Fibroblast of peridontal ligament (primary cell): ENCODE data around the gene IL17C.

Experiments used
- DNase-seq: peaks from one replicate; pipeline ENCODE4 v3.0.0-alpha.2; 2010; ENCODE audit errors: extremely low read depth

The IL17C gene

GRCh38 chr16:88610080-88610479 lies 28.3 kb upstream of the IL17C start:
- no peak for DNase-seq

- DNase-seq = no peak
Observed at GRCh38 chr16:88610909-88611812, 27.2 kb upstream of the IL17C start.

- DNase-seq = no peak
Observed at GRCh38 chr16:88613293-88613692, 25.1 kb upstream of the IL17C start.

GRCh38 chr16:88613911-88614817 lies 24.2 kb upstream of the IL17C start:
- DNase-seq = no peak

DNA sequence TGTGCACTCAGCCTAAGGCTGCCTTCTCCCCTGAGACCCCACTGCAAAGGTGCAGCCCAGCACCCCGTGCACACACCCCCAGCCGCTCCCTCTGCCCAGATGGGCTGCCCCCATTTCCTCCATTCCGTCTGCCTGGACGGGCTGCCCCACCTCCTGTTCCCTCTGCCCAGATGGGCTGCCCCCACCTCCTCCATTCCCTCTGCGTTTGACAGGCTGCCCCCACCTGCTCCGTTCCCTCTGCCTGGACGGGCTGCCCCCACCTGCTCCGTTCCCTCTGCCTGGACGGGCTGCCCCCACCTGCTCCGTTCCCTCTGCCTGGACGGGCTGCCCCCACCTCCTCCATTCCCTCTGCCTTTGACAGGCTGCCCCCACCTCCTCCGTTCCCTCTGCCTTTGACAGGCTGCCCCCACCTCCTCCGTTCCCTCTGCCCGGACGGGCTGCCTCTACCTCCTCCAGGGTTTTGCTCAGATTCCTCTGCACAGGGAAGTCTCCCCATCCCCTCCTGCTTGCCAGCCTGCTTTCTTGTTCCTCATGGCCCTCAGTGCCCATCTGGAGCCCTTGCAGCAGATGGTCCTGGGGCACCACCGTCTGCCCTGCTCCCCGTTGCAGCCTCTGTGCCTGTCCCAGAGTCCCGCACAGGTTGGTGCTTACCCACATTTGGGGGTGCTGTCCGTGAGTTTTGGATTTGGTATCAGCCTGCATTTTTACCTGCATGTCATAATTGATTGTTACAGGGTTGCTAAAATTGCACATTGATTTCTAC lies 23.4 kb upstream of the IL17C start:
- DNase-seq = no peak

DNA sequence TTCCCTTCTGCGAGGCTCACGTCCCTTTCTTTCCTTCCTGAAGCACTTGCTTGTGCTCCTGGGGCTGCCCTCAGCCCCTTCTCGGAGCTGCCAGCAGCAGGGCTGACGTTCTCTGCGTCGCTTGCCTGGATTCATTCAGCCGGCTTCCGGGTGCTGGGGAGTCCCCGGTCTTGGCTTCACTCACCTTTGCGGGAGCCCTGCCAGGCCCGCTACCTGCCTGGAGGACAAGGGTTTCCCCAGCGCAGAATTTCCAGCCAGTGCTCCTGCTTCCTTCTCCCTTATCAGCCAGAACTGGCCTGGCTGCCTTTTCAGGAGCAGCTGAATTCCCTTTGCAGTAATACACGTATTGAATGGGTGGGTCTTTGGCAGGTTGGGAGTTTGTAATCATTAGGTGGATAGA lies 22.1 kb upstream of the IL17C start:
- DNase-seq = no peak

DNA sequence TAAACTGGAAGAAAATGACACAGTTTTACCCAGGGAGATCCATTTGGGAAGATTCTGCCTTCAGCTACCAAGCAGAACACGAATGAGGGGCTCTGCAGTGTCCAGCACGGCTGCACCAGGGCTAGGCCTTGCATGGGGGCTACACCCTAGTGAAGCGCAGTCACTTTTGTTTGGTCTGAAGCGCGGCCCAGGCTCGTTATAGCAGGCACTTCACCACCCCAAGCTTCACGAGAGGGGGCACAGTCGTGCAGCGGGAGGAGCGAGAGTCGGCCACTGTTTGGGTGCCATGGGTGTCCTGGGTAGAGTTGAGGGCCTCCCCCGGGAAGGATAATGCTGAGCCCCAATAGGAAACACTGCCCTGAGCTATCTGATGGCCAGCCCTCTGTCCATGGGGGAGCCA lies 21.6 kb upstream of the IL17C start:
- no peak for DNase-seq

DNA sequence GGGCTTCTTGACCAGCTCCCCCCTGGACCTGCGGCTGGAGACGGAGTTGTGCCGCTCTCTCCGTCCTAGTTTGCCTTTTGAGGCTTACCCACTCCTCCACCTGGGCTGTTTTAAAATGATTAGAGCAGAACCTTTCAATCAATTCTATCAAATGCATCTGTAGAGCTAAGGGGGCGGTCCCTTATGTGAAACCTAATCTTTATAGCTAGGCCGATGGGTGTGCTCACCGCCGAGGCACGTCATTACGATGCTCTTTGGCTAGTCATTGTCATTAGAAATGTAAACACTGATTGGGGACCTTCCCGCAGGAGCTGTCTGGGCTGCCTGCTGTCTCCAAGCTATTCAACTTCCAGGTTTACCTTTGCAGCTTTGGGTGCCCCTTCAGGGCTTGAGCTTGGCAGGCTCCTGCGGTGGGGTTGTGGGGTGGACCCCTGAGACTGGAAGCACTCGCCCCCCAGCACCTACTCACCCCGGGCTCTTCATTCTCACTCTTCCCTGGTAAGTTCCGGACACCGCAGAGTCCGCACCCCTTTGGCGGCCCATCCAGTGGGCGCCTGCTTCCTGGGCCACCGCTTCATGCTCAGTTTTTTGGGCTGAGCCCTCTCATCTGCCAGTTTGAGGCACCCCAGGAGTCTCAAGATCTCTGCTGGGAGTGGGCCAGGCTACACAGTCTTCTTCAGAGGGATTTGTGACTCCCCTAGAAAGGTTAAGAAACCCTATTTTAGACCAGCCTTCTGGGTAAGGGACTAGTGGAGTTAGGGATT lies 20.9 kb upstream of the IL17C start:
- no peak for DNase-seq

GRCh38 chr16:88618182-88618955 lies 20.0 kb upstream of the IL17C start:
- DNase-seq = no peak

GRCh38 chr16:88618956-88619667 lies 19.3 kb upstream of the IL17C start:
- DNase-seq = no peak

DNA sequence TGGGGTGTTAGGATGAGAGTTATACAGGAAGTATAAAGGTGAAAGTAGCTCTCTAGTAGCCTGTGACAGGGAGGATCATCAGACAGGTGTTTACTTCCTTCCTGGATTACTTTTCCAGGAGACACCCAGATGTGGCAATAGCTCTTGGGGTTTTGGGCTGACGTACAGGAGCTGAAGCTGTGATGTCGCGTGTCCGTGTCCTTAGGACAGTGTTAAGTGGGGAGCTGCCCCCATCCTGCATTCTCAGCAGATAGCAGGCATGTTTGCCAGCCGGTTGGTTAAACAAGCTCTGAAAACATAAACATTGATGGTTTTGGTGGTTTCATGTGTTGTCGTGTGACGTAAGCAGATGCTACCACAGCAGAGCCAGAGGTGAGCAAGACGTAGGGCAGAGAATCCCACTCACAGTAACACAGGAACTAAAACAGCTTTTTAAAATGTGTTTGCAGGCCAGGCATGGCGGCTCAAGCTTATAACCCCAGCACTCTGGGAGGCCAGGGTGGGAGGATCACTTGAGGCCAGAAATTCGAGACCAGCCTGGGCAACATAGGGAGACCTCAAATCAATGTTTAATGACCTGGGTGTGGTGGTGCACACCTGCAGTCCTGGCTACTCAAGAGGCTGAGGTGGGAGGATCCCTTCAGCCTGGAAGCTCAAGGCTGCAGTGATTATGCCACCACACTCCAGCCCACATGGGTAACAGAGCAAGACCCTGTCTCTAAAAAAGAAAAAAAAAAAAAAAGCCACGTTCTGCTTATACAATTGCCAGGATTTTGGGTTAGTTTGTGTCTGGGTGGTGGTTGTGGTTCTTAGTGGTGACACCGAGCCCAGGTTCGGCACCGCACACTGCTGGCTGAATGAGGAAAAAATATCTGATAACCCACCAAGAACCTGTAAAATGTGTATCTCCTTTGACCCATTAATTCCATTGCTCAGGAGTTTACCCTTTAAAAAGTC lies 18.2 kb upstream of the IL17C start:
- peak; percentile 85 for DNase-seq

DNA sequence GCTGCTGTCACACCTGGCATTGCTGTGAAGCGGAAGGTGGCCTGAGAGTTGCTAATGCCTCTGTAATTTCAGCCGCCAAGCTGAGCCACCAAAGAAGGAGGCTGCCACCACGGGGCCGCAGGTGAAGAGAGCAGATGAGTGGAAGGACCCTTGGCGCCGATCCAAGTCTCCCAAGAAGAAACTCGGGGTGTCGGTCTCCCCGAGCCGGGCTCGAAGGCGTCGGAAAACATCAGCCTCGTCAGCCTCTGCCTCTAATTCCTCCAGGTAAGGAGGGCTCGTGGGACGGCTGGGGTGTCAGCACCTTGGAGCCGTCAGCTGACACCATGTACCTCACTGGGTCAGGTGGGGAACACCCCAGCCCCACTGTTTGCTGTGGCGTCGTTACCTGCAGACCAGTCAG lies 16.2 kb upstream of the IL17C start:
- DNase-seq = no peak

DNA sequence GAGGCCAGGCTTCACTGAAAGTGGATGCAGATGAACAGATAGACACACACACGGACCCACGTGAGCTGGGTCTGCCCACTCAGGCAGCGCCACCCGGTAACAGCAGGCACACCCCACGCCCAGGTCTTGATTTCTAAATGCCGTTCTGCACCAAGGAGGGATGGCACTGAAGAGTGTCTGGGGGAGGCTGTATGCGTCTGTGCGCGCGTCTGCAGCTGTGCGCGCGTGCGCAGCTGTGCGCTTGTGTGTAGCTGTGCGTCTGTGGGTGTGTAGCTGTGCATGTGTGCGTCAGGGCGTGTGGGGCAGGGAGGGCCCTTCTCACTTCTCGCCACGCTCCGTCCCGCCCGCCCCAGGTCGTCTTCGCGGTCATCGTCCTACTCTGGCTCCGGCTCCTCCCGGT lies 15.5 kb upstream of the IL17C start:
- no peak for DNase-seq

DNA sequence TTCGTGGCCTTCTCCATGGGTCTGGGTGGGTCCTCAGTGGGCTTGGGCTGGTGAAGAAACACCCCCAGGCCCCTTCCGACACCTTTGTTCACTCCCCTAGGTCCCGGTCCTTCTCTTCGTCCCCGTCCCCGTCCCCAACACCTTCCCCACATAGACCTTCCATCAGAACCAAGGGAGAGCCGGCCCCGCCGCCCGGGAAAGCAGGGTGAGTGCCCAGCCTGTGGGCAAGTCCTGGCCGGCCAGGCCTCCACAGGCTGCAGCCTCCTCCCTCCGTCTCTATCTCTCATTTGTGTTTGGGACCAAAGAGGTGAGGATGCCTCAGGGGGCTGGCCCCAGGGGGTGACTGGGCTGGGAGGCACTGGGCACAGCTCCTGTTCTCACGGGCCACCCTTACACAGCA lies 14.5 kb upstream of the IL17C start:
- DNase-seq = no peak

GRCh38 chr16:88624481-88624880 lies 13.9 kb upstream of the IL17C start:
- no peak for DNase-seq

GRCh38 chr16:88624977-88625576 lies 13.3 kb upstream of the IL17C start:
- DNase-seq = no peak

DNA sequence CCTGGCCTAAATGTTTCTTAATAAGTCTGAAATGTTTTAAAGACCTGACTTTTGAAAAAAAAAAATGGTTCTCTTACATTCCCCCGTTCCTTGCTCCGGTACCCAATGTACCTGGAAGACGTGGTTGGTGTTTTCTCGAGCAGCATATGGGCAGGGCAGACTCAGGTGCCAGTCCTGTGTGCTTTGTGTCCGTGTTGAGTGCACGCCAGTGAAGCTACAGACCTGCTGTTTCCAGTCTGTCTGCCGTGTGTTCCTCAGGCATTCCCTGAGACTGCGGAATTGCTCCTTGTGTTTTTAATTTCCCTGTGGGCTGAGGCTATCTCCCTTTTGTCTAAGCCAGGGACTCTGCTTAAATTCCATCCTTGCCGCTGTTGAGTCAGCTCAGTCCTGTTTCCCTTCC lies 11.7 kb upstream of the IL17C start:
- no peak for DNase-seq
